GM12878 (cell line): ENCODE data around the gene DPP4. TPM values are rescaled to one million over a fixed set of nuclear protein-coding genes. Genes with fewer than 3 reads are reported as not detected.

ENCODE experiments used
- ATAC-seq: fragments of 200-7000 bp; cut with Tn5 transposase; 3 replicates; pipeline ENCODE4 v1.9.1; 2020; ENCODE audit warnings: mild to moderate bottlenecking, moderate library complexity
- BruUV-seq: library from RNA; stranded (reverse); fragments of 400-500 nt; replicated peaks from 2 replicates; lab custom pipeline; 2021; lab: Mats Ljungman, UMichigan
- CTCF ChIA-PET: fragments of 300-600 bp; sonication (Branson Sonifier 250); formaldehyde crosslinking; extraction: SDS; loops from one replicate; lab custom pipeline; 2021; ENCODE audit warnings: inconsistent platforms; lab: Yijun Ruan, JAX
- POLR2A ChIA-PET: fragments of 350-600 bp; formaldehyde crosslinking; extraction: SDS; loops from one replicate; lab custom pipeline; 2021; ENCODE audit warnings: inconsistent platforms; lab: Charles Lee
- RAD21 ChIA-PET: fragments of 300-600 bp; sonication (Branson Sonifier 250); formaldehyde crosslinking; loops from one replicate; lab custom pipeline; 2023; ENCODE audit warnings: antibody characterized with exemption; ENCODE audit not compliant: unreplicated experiment; lab: Charles Lee
- SMC1A ChIA-PET: fragments of 300-600 bp; sonication (Branson Sonifier 250); formaldehyde crosslinking; loops from one replicate; lab custom pipeline; 2023; ENCODE audit not compliant: unreplicated experiment, uncharacterized antibody; lab: Charles Lee
- DNase-seq: peaks from one replicate; pipeline ENCODE4 v3.0.0-alpha.2; 2011; ENCODE audit warnings: low read depth, low spot score
- FAIRE-seq: peaks from 3 replicates; lab custom pipeline; 2011; peaks lifted over from hg19 to GRCh38; lab: Jason Lieb, UNC
- H2AFZ ChIP-seq: 2 replicates; pipeline ENCODE4 v1.6.0; 2011; ENCODE audit warnings: low read depth, low read length, control low read depth; ENCODE audit not compliant: control insufficient read depth
- H3K27ac ChIP-seq: 2 replicates; pipeline ENCODE4 v1.5.1; 2011; ENCODE audit warnings: control low read depth; ENCODE audit not compliant: control insufficient read depth, insufficient read depth
- H3K27me3 ChIP-seq, 2 experiments: replicated peaks in 1 of 2; 2 replicates each; pipeline versions ENCODE4 v1.6.0 to v1.6.1; 2011; ENCODE audit warnings: low read length in 1 of 2; ENCODE audit not compliant: control insufficient read depth in 2 of 2, insufficient read depth in 2 of 2
- H3K36me3 ChIP-seq, 2 experiments: 2 replicates each; pipeline ENCODE4 v1.5.1; 2011; ENCODE audit warnings: low read length in 1 of 2; ENCODE audit not compliant: control insufficient read depth in 2 of 2, insufficient read depth in 2 of 2
- H3K4me1 ChIP-seq: 2 replicates; pipeline ENCODE4 v1.6.1; 2011; ENCODE audit warnings: mild to moderate bottlenecking, low read length, moderate library complexity, mixed read lengths; ENCODE audit not compliant: control insufficient read depth, insufficient read depth
- H3K4me2 ChIP-seq: 2 replicates; pipeline ENCODE4 v1.6.0; 2011; ENCODE audit warnings: control low read depth; ENCODE audit not compliant: control insufficient read depth, insufficient read depth
- H3K4me3 ChIP-seq: fragments of 200-600 bp; sonication (generic); 2 replicates; pipeline ENCODE4 v1.5.1; 2016
- H3K79me2 ChIP-seq: 2 replicates; pipeline ENCODE4 v1.6.0; 2011; ENCODE audit warnings: low read length; ENCODE audit not compliant: control insufficient read depth, insufficient read depth
- H3K9ac ChIP-seq: 2 replicates; pipeline ENCODE4 v1.8.0; 2011; ENCODE audit warnings: low read length, control low read depth, mixed read lengths; ENCODE audit not compliant: control insufficient read depth, insufficient read depth
- H3K9me3 ChIP-seq: replicated peaks from 3 replicates; pipeline ENCODE4 v1.5.1; 2011; ENCODE audit warnings: mild to moderate bottlenecking, low read length; ENCODE audit not compliant: control insufficient read depth, insufficient read depth
- H4K20me1 ChIP-seq: 2 replicates; pipeline ENCODE4 v1.6.0; 2011; ENCODE audit not compliant: control insufficient read depth, insufficient read depth
- CBX3 ChIP-seq: fragments of 200-600 bp; sonication (generic); IDR thresholded peaks from 2 replicates; pipeline ENCODE4 v1.6.1; 2016; ENCODE audit warnings: low read depth, borderline replicate concordance
- CREM ChIP-seq: IDR thresholded peaks from 2 replicates; pipeline ENCODE4 v1.6.1; 2014; ENCODE audit warnings: antibody characterized with exemption, low read depth
- E2F4 ChIP-seq: IDR thresholded peaks from 2 replicates; pipeline ENCODE4 v1.6.1; 2012; ENCODE audit warnings: low read depth, low read length, improper control_type of control experiment
- EED ChIP-seq: sonication (generic); IDR thresholded peaks from 2 replicates; pipeline ENCODE4 v1.6.1; 2016; ENCODE audit warnings: antibody characterized with exemption, low read depth
- EZH2 ChIP-seq: IDR thresholded peaks from 2 replicates; pipeline ENCODE4 v1.6.1; 2012; ENCODE audit warnings: low read depth, mild to moderate bottlenecking, control low read depth, inconsistent platforms, low read length, borderline replicate concordance; ENCODE audit not compliant: control insufficient read depth
- IKZF1 ChIP-seq: fragments of 450-650 bp; conservative IDR thresholded peaks from 2 replicates; pipeline ENCODE4 v1.6.1; 2017; ENCODE audit warnings: antibody characterized with exemption, mild to moderate bottlenecking
- IRF4 ChIP-seq: IDR thresholded peaks from 2 replicates; pipeline ENCODE4 v1.6.1; 2011; ENCODE audit warnings: low read depth, low read length
- MEF2A ChIP-seq: IDR thresholded peaks from 2 replicates; pipeline ENCODE4 v1.6.1; 2011; ENCODE audit warnings: low read depth, mild to moderate bottlenecking, low read length, moderate library complexity; ENCODE audit not compliant: insufficient read depth
- MLLT1 ChIP-seq: fragments of 450-650 bp; IDR thresholded peaks from 2 replicates; pipeline ENCODE4 v1.6.1; 2016; ENCODE audit warnings: mild to moderate bottlenecking
- NR2F1 ChIP-seq: fragments of 450-650 bp; conservative IDR thresholded peaks from 2 replicates; pipeline ENCODE4 v1.6.1; 2017; ENCODE audit warnings: mild to moderate bottlenecking
- RUNX3 ChIP-seq: IDR thresholded peaks from 2 replicates; pipeline ENCODE4 v1.6.1; 2012; ENCODE audit warnings: low read length, inconsistent platforms
- SREBF1 ChIP-seq: IDR thresholded peaks from 2 replicates; pipeline ENCODE4 v1.6.1; 2012; ENCODE audit warnings: mild to moderate bottlenecking, low read length
- TCF7 ChIP-seq: IDR thresholded peaks from 2 replicates; pipeline ENCODE4 v1.6.1; 2014; ENCODE audit warnings: antibody characterized with exemption, borderline replicate concordance
- YY1 ChIP-seq: IDR thresholded peaks from 2 replicates; pipeline ENCODE4 v1.6.1; 2011; ENCODE audit warnings: low read depth, mild to moderate bottlenecking, low read length
- ZZZ3 ChIP-seq: IDR thresholded peaks from 2 replicates; pipeline ENCODE4 v1.6.1; 2011; ENCODE audit warnings: low read depth; ENCODE audit not compliant: control insufficient read depth, insufficient read length
- WGBS: methylation state at CpG from one replicate; pipeline ENCODE4 v1.1.6; 2016; ENCODE audit warnings: low lambda C conversion rate; ENCODE audit not compliant: insufficient replicate concordance, insufficient coverage; ENCODE audit errors: missing lambda C conversion rate; 5-methylcytosine and 5-hydroxymethylcytosine counted together
- in situ Hi-C: fragments of 300-500 bp; cut with MboI; formaldehyde crosslinking; loops from 9 replicates; pipeline ENCODE4 v1.14.3; 2018; ENCODE audit warnings: mixed read lengths
- intact Hi-C: fragments of 100-400 bp; cut with micrococcal nuclease; formaldehyde crosslinking; loops from one replicate; pipeline ENCODE4 v1.14.2; 2022; ENCODE audit not compliant: unreplicated experiment
- polyA plus RNA-seq, 11 experiments: library from polyadenylated mRNA; depleted of rRNA in 4 of 11; unstranded in 6 of 11; stranded (reverse) in 5 of 11; fragments of >200 nt; fragmentation: Nextera tagmentation in 4 of 11; fragmentation: Illumina TruSeq in 1 of 11; extraction: Ambion mirVana in 4 of 11; extraction: Trizol in 1 of 11; gene quantifications; 1 replicate in 1 of 11; 2 replicates in 10 of 11; pipeline versions ENCODE4 v1.2.1 to v1.2.3, GENCODE V29; 2011 to 2016; ENCODE audit warnings: inconsistent platforms in 2 of 11, missing spikeins in 2 of 11, low read depth in 1 of 11
- total RNA-seq, 4 experiments: library from RNA; depleted of rRNA in 3 of 4; stranded (reverse); fragments of >200 nt in 3 of 4; fragmentation: Illumina TruSeq in 1 of 4; extraction: Trizol in 1 of 4; gene quantifications; 2 replicates each; pipeline versions ENCODE4 v1.2.1 to v1.2.3, GENCODE V29; 2013 to 2021
- TF ChIP-seq, protein P1 (sequence below): IDR thresholded peaks from 2 replicates; pipeline ENCODE4 v1.6.1; 2012; ENCODE audit warnings: low read depth, low read length, improper control_type of control experiment
- TF ChIP-seq, protein P2 (sequence below): fragments of 450-650 bp; IDR thresholded peaks from 2 replicates; pipeline ENCODE4 v1.6.1; 2017; ENCODE audit warnings: mild to moderate bottlenecking, moderate library complexity

DPP4 gene
- total and polyA plus RNA-seq, 10 of the 15 experiments (the other 5 are each of a cell fraction or from before 2014, with no cell fraction given): 4.1 to 11.4 (median 9.3) TPM

DNA sequence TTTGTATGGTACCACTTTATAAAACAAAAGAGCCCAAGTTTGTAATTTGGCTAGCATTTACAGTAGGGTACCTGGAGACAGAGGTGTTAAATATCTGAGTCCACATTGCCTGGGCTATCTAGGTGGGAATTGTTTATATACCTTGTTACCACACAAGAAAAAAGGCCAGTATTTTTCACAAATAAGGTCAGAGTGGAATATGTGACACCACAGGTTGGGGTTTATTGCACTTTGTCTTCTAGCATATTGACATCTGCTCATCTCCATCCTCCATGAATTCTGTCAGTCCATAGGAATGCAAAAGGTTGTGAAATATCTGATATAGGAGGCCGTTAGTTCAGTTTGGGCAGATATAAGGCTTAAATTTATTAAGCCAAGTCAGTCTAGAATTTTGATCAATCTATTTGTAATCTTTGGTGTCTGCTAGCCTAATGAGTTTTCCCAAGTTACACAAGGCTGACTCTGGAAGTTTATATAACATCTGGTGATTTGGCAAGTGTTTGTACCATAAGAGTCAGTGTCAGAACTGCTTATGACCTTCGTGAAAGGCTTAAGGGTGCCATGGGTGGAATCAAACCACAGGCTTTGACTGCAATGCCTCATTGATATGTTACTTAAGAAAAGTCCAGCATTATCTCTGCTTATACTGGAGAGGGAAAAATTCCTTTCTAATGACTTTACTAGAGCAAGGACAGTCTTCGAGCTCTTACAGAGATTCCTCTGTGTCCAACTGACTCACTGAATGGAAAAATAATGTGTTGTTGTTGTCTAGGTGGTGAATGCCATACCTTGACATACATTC lies 11.3 kb upstream of the DPP4 start (continued):
- no peak for TF ChIP-seq MEF2A
- no peak for TF ChIP-seq RUNX3
- TF ChIP-seq, protein P1, sequence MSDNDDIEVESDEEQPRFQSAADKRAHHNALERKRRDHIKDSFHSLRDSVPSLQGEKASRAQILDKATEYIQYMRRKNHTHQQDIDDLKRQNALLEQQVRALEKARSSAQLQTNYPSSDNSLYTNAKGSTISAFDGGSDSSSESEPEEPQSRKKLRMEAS: no peak
- no peak for TF ChIP-seq MLLT1
- TF ChIP-seq IRF4: no peak
- TF ChIP-seq YY1: no peak
- TF ChIP-seq SREBF1: no peak
- no peak for TF ChIP-seq E2F4

DNA sequence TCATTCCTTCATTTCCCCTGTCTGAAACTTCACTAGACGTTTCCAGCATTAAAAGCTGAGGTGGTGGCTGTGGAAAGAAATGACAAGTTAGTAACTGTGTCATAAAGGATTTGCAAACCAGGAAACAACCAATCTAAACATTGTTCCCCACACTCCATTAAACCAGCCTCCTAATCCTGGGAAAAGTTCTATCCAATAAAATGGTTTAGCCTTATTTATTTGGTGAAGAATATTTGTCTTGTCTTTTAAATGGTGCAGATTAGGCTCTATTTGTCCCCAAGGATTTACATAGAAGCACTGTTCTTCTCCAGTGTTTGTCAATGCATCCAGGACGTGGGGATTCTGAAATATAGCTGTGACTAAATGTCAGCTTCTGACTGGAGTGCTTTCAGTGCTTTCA lies 10.5 kb upstream of the DPP4 start:
- ATAC-seq: no peak
- no peaks in the 10 kb centered on the region; a peak in 1 of 4 replicates for H3K27me3 ChIP-seq
- no TSS peak for BruUV-seq
- no peak for FAIRE-seq
- ChIA-PET POLR2A (no interaction called here), RAD21 (no interaction called here), SMC1A (interaction anchor here (1.2 to 1.8 kb wide), 2 partner anchors 13 to 16 kb away, joined by 3 to 6 read pairs; no protein-coding TSS in a partner anchor), CTCF (interaction anchor here (1.1 to 1.5 kb wide), 2 partner anchors 38 to 77 kb away, joined by 3 to 4 read pairs; no protein-coding TSS in a partner anchor)
- H4K20me1 ChIP-seq: no peaks in the 10 kb centered on the region
- no peak overlapping the region for H2AFZ ChIP-seq
- no peaks in the 10 kb centered on the region; the same call in 2 of the 3 replicates for H3K9me3 ChIP-seq
- in situ Hi-C loops: no loop called here
- H3K79me2 ChIP-seq: no peaks in the 10 kb centered on the region
- DNase-seq: no peak
- no peaks in the 10 kb centered on the region for H3K4me1 ChIP-seq
- H3K36me3 ChIP-seq: no peaks in the 10 kb centered on the region
- 0% methylated on average over 2 of the region's 2 CpGs for WGBS
- no peak overlapping the region for H3K4me2 ChIP-seq
- H3K4me3 ChIP-seq: no peak overlapping the region
- H3K9ac ChIP-seq: no peak overlapping the region
- H3K27ac ChIP-seq: no peak overlapping the region
- intact Hi-C loops: no loop called here
- TF ChIP-seq CBX3 (no peak), NR2F1 (no peak), EED (no peak), ZZZ3 (no peak), EZH2 (no peak), CREM (no peak), IKZF1 (no peak), TCF7 (no peak)
- TF ChIP-seq, protein P2, sequence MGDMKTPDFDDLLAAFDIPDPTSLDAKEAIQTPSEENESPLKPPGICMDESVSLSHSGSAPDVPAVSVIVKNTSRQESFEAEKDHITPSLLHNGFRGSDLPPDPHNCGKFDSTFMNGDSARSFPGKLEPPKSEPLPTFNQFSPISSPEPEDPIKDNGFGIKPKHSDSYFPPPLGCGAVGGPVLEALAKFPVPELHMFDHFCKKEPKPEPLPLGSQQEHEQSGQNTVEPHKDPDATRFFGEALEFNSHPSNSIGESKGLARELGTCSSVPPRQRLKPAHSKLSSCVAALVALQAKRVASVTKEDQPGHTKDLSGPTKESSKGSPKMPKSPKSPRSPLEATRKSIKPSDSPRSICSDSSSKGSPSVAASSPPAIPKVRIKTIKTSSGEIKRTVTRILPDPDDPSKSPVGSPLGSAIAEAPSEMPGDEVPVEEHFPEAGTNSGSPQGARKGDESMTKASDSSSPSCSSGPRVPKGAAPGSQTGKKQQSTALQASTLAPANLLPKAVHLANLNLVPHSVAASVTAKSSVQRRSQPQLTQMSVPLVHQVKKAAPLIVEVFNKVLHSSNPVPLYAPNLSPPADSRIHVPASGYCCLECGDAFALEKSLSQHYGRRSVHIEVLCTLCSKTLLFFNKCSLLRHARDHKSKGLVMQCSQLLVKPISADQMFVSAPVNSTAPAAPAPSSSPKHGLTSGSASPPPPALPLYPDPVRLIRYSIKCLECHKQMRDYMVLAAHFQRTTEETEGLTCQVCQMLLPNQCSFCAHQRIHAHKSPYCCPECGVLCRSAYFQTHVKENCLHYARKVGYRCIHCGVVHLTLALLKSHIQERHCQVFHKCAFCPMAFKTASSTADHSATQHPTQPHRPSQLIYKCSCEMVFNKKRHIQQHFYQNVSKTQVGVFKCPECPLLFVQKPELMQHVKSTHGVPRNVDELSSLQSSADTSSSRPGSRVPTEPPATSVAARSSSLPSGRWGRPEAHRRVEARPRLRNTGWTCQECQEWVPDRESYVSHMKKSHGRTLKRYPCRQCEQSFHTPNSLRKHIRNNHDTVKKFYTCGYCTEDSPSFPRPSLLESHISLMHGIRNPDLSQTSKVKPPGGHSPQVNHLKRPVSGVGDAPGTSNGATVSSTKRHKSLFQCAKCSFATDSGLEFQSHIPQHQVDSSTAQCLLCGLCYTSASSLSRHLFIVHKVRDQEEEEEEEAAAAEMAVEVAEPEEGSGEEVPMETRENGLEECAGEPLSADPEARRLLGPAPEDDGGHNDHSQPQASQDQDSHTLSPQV: no peak
